ENCODE results near the gene ELF1.

DNA sequence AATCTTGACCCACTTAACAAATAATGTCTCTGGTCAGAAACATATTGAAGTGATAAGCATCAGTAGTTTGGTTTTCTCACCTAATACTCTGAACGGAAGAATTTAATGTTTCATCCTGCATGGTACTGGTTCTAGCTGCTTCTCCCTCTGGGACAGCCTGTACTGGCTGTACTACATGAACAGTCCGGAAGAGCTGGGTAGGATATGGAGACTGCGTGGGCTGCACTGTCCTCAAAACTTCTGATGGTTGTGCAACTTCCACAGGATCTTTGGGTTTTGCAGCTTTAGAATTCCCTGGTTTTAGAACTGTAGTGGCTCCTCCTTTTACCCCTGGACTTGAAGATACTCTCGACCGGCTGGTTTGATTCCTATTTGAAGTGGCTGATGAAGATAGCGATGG is 78.3 kb downstream of the ELF1 start:
- TF ChIP-seq, protein P1, sequence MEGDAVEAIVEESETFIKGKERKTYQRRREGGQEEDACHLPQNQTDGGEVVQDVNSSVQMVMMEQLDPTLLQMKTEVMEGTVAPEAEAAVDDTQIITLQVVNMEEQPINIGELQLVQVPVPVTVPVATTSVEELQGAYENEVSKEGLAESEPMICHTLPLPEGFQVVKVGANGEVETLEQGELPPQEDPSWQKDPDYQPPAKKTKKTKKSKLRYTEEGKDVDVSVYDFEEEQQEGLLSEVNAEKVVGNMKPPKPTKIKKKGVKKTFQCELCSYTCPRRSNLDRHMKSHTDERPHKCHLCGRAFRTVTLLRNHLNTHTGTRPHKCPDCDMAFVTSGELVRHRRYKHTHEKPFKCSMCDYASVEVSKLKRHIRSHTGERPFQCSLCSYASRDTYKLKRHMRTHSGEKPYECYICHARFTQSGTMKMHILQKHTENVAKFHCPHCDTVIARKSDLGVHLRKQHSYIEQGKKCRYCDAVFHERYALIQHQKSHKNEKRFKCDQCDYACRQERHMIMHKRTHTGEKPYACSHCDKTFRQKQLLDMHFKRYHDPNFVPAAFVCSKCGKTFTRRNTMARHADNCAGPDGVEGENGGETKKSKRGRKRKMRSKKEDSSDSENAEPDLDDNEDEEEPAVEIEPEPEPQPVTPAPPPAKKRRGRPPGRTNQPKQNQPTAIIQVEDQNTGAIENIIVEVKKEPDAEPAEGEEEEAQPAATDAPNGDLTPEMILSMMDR (IDR thresholded peaks at IDR 0.05) = no peak
- TF ChIP-seq, protein P2, sequence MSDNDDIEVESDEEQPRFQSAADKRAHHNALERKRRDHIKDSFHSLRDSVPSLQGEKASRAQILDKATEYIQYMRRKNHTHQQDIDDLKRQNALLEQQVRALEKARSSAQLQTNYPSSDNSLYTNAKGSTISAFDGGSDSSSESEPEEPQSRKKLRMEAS (IDR thresholded peaks at IDR 0.05) = no peak
- TF ChIP-seq EP300 (IDR thresholded peaks at IDR 0.05) (no peak), HOXA7 (CRISPR knock-in tag; IDR thresholded peaks at IDR 0.05) (no peak), RAD21 (conservative IDR thresholded peaks at IDR 0.05 in 1 of 2, IDR thresholded peaks at IDR 0.05 in 1 of 2) (no peak), POLR2A (IDR thresholded peaks at IDR 0.05; ENCODE audit: low read length) (no peak)
